Heart right ventricle (tissue), 16 donors: Measurements from ENCODE around the gene ZNF692. TPM values are rescaled to one million over a fixed set of nuclear protein-coding genes. Genes with fewer than 3 reads are reported as not detected.

ENCODE experiments used
- ATAC-seq, 8 donors: fragments of 200-7000 bp; cut with Tn5 transposase; one replicate each; pipeline ENCODE4 v1.9.1; 2020; ENCODE audit warnings: mild to moderate bottlenecking in 8 of 8, moderate library complexity in 8 of 8, moderate number of reproducible peaks in 1 of 8
- DNase-seq, 2 donors: peaks; one replicate each; pipeline ENCODE4 v3.0.0-alpha.2; 2020
- H3K27ac ChIP-seq, 10 donors: fragments of 200-600 bp; sonication (generic) in 2 of 10; one replicate each; pipeline versions ENCODE4 v1.5.0 to v1.8.0; 2020 to 2022; ENCODE audit warnings: mild to moderate bottlenecking in 3 of 10
- H3K27me3 ChIP-seq, 7 donors: fragments of 200-600 bp; one replicate each; pipeline ENCODE4 v1.8.0; 2021 to 2022; ENCODE audit warnings: mild to moderate bottlenecking in 2 of 7
- H3K36me3 ChIP-seq, 9 donors: fragments of 200-600 bp; sonication (generic) in 1 of 9; one replicate each; pipeline versions ENCODE4 v1.5.0 to v1.8.0; 2020 to 2022; ENCODE audit warnings: mild to moderate bottlenecking in 2 of 9
- H3K4me1 ChIP-seq, 9 donors: fragments of 200-600 bp; sonication (generic) in 1 of 9; one replicate each; pipeline versions ENCODE4 v1.5.0 to v1.8.0; 2020 to 2022; ENCODE audit warnings: mild to moderate bottlenecking in 4 of 9
- H3K4me3 ChIP-seq, 10 donors: fragments of 200-600 bp; sonication (generic) in 2 of 10; one replicate each; pipeline versions ENCODE4 v1.5.0 to v1.8.0; 2020 to 2022; ENCODE audit warnings: mild to moderate bottlenecking in 7 of 10, moderate library complexity in 2 of 10
- H3K9me3 ChIP-seq, 11 donors: fragments of 200-600 bp in 10 of 11; sonication (generic) in 2 of 11; one replicate each; pipeline versions ENCODE4 v1.5.0 to v1.8.0; 2013 to 2022; ENCODE audit warnings: mild to moderate bottlenecking in 2 of 11, control low read depth in 1 of 11, moderate library complexity in 1 of 11
- WGBS, 2 donors: extraction: QIAGEN DNeasy Blood & Tissue Kit; methylation state at CpG; one replicate each; pipeline ENCODE4 v1.1.7; 2013; ENCODE audit warnings: inconsistent platforms in 1 of 2; 5-methylcytosine and 5-hydroxymethylcytosine counted together
- intact Hi-C, 10 donors: fragments of 100-400 bp; cut with DNase I; formaldehyde crosslinking; loops; one replicate each; pipeline versions ENCODE4 v1.11.1 to v1.14.2; 2022
- polyA plus RNA-seq, 2 donors: library from polyadenylated mRNA; stranded (reverse); fragments of 200-250 nt; gene quantifications; one replicate each; pipeline ENCODE4 v1.2.3, GENCODE V29; 2013
- total RNA-seq, 10 donors: library from RNA; stranded (reverse); fragmentation: NEBNext Ultra II Directional in 3 of 10; extraction: Animal tissue kit (Norgen Biotek cat#: 25700) in 3 of 10; gene quantifications; one replicate each; pipeline versions ENCODE4 v1.2.1 to v1.2.4, GENCODE V29; 2021 to 2023
- TF ChIP-seq, protein P1 (sequence below), 9 donors: fragments of 200-600 bp; sonication (generic) in 2 of 9; IDR thresholded peaks; one replicate each; pipeline versions ENCODE4 v1.5.0 to v1.8.0; 2021 to 2022; ENCODE audit warnings: antibody characterized with exemption in 9 of 9, mild to moderate bottlenecking in 5 of 9, moderate library complexity in 1 of 9
- donor health status: Arrhythmogenic right ventricular cardiomyopathy.
- donor health status: ischemic (EF 13 %, LVEDD 7.1; RV severe dilation, severe dysfunction).
- donor health status: healthy with polysubstance abuse.
- donor health status: DM: no; HTN: yes; CAD: no.
- donor health status: DM: no; HTN: no; CAD: no.
- donor health status: ischemic (EF 25% LVEDD 6.9; RV normal size, moderate dysfunction).
- donor health status: ischemic (EF 25% LVEDD 5.7; RV mildly dilated, moderate dysfunction).
- donor health status: healthy.
- donor health status: DM: yes; HTN: yes; CAD: no.
- donor health status: Ischemic cardiomyopathy.
- donor health status: ischemic (EF 35%, LVEDD 5.7; RV mildly dilated, moderate dysfunction).
- donor health status: nonischemic (EF 11% LVEDD 7.7; RV severe dilation, severe dysfunction).
- donor health status: DM: yes; HTN: yes; CAD: no.
- donor health status: PGD.
- donor health status: ischemic (EF 29% LVEDD 5.4; RV normal size, mild dysfunction).
- donor health status: nonischemic (EF 23%, LVEDD 6.1; RV moderate dilation, normal function).

ZNF692 gene
- total and polyA plus RNA-seq, 12 donors = 7.1 to 102 (median 12.5) TPM

GRCh38 chr1:248816042-248816851 is 42.6 kb downstream of the ZNF692 start:
- 88 to 92% methylated on average over 13 of the region's 13 CpGs for WGBS, 2 donors
- TF ChIP-seq, protein P1, sequence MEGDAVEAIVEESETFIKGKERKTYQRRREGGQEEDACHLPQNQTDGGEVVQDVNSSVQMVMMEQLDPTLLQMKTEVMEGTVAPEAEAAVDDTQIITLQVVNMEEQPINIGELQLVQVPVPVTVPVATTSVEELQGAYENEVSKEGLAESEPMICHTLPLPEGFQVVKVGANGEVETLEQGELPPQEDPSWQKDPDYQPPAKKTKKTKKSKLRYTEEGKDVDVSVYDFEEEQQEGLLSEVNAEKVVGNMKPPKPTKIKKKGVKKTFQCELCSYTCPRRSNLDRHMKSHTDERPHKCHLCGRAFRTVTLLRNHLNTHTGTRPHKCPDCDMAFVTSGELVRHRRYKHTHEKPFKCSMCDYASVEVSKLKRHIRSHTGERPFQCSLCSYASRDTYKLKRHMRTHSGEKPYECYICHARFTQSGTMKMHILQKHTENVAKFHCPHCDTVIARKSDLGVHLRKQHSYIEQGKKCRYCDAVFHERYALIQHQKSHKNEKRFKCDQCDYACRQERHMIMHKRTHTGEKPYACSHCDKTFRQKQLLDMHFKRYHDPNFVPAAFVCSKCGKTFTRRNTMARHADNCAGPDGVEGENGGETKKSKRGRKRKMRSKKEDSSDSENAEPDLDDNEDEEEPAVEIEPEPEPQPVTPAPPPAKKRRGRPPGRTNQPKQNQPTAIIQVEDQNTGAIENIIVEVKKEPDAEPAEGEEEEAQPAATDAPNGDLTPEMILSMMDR (IDR thresholded peaks at IDR 0.05) = no peak
- DNase-seq (no peak), ATAC-seq (no peak)
- intact Hi-C loops = no loop called here
- Histone ChIP-seq H3K4me1 (peaks cover 0 to 58% (median 31%) of the 10 kb centered on the region in 9 donors), H3K27me3 (no peaks in the 10 kb centered on the region), H3K27ac (peak overlapping the region in 1 of 10 donors; percentile 65), H3K36me3 (peaks cover 0 to 90% (median 32%) of the 10 kb centered on the region in 9 donors), H3K9me3 (no peaks in the 10 kb centered on the region), H3K4me3 (no peak overlapping the region)

GRCh38 chr1:248815407-248816034 is 43.4 kb downstream of the ZNF692 start:
- TF ChIP-seq, protein P1 (IDR thresholded peaks at IDR 0.05) = no peak
- intact Hi-C loops = no loop called here
- peaks cover 0 to 87% (median 33%) of the 10 kb centered on the region in 9 donors for H3K36me3 ChIP-seq
- H3K4me3 ChIP-seq = no peak overlapping the region
- peak overlapping the region in 1 of 10 donors; percentile 65 for H3K27ac ChIP-seq
- DNase-seq (no peak), ATAC-seq (no peak)
- H3K4me1 ChIP-seq = peaks cover 3 to 58% (median 31%) of the 10 kb centered on the region in 9 donors
- H3K27me3 ChIP-seq = no peaks in the 10 kb centered on the region
- no peaks in the 10 kb centered on the region for H3K9me3 ChIP-seq
- 90 to 91% methylated on average over 10 of the region's 10 CpGs for WGBS, 2 donors

DNA sequence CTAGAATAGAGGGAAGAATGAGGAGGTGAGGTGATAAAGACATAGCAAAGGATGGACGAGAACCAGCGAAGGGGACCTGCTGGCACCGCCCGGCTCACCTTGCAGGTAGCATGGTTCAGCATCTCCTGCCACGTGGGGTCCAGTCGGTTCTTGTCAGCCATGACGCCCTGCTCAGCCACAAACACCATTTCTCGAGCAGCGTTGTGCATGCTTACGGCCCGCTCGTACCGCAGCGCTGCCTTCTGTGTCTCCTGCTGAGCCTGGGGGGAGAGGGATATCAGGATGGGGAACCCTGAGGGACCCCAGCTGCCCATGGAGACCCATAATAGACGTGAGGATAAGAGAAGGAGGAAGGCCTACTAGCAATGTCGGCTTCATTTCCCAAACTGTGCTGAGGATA is 44.5 kb downstream of the ZNF692 start:
- H3K27ac ChIP-seq = no peak overlapping the region
- H3K4me3 ChIP-seq = no peak overlapping the region
- H3K9me3 ChIP-seq = no peaks in the 10 kb centered on the region
- no peaks in the 10 kb centered on the region for H3K27me3 ChIP-seq
- 88 to 96% methylated on average over 16 of the region's 16 CpGs for WGBS, 2 donors
- H3K36me3 ChIP-seq = peaks cover 0 to 79% (median 33%) of the 10 kb centered on the region in 9 donors
- ATAC-seq = no peak
- peaks cover 6 to 53% (median 26%) of the 10 kb centered on the region in 9 donors for H3K4me1 ChIP-seq
- TF ChIP-seq, protein P1 (IDR thresholded peaks at IDR 0.05) = no peak
- DNase-seq = no peak
- intact Hi-C loops = no loop called here

GRCh38 chr1:248813546-248813945 is 45.3 kb downstream of the ZNF692 start:
- 91 to 95% methylated on average over 8 of the region's 8 CpGs for WGBS, 2 donors
- H3K27ac ChIP-seq = no peak overlapping the region
- no peak for ATAC-seq
- TF ChIP-seq, protein P1 (IDR thresholded peaks at IDR 0.05) = no peak
- H3K27me3 ChIP-seq = no peaks in the 10 kb centered on the region
- H3K4me3 ChIP-seq = no peak overlapping the region
- no peaks in the 10 kb centered on the region for H3K9me3 ChIP-seq
- intact Hi-C loops = no loop called here
- DNase-seq = no peak
- H3K36me3 ChIP-seq = peaks cover 0 to 76% (median 33%) of the 10 kb centered on the region in 9 donors
- peaks cover 0 to 45% (median 18%) of the 10 kb centered on the region in 9 donors for H3K4me1 ChIP-seq
